ENCODE data around the gene SRL.
"Not testable (repeated sequence)": the region's sequence is repeated elsewhere in the genome, so short reads cannot be mapped to it uniquely, and the experiment has no call there.

Gene SRL

GRCh38 chr16:4225075-4225474, 16.8 kb downstream of the SRL start:
- no peak for DNase-seq

GRCh38 chr16:4220358-4220757, 21.5 kb downstream of the SRL start:
- no peak for DNase-seq

GRCh38 chr16:4218202-4218601, 23.7 kb downstream of the SRL start:
- DNase-seq = no peak

GRCh38 chr16:4217204-4218131, 24.4 kb downstream of the SRL start:
- DNase-seq = no peak

- no peak for DNase-seq
Measured at GRCh38 chr16:4216596-4216995, 25.3 kb downstream of the SRL start.

GRCh38 chr16:4215106-4215505, 26.8 kb downstream of the SRL start:
- DNase-seq = no peak

GRCh38 chr16:4214215-4214621, 27.7 kb downstream of the SRL start:
- DNase-seq = no peak

- no peak for DNase-seq
Measured at GRCh38 chr16:4213737-4214136, 28.1 kb downstream of the SRL start.

GRCh38 chr16:4212934-4213296, 29.0 kb downstream of the SRL start:
- DNase-seq = no peak

- DNase-seq = no peak
Measured at GRCh38 chr16:4212211-4212933, 29.5 kb downstream of the SRL start.

GRCh38 chr16:4211445-4212210, 30.3 kb downstream of the SRL start:
- DNase-seq = not testable (repeated sequence)

- no peak for DNase-seq
Measured at GRCh38 chr16:4209666-4210065, 32.2 kb downstream of the SRL start.

GRCh38 chr16:4208341-4208751, 33.5 kb downstream of the SRL start:
- no peak for DNase-seq

GRCh38 chr16:4207683-4208340, 34.1 kb downstream of the SRL start:
- no peak for DNase-seq

GRCh38 chr16:4207229-4207628, 34.7 kb downstream of the SRL start:
- no peak for DNase-seq

- no peak for DNase-seq
Measured at GRCh38 chr16:4206680-4207079, 35.2 kb downstream of the SRL start.

GRCh38 chr16:4205971-4206370, 35.9 kb downstream of the SRL start:
- DNase-seq = no peak

GRCh38 chr16:4204521-4204920, 37.4 kb downstream of the SRL start:
- DNase-seq = no peak

GRCh38 chr16:4203748-4204147, 38.1 kb downstream of the SRL start:
- DNase-seq = no peak

- no peak for DNase-seq
Measured at GRCh38 chr16:4202615-4203345, 39.1 kb downstream of the SRL start.

GRCh38 chr16:4200781-4201137, 41.1 kb downstream of the SRL start:
- no peak for DNase-seq
